ENCODE measurements around the gene LRMDA.

GRCh38 chr10:76354212-76354738, 922.9 kb downstream of the LRMDA start:
- TF ChIP-seq MAX (IDR thresholded peaks at IDR 0.05): no peak
- TF ChIP-seq HOXA7 (CRISPR knock-in tag; IDR thresholded peaks at IDR 0.05): no peak
- TF ChIP-seq EP300 (IDR thresholded peaks at IDR 0.05): no peak

Measured in A549 (cell line).